ENCODE data around the gene PPP1R12A.

Gene PPP1R12A

GRCh38 chr12:79927772-79928474, 7.0 kb downstream of the PPP1R12A start:
- TF ChIP-seq, protein P1, sequence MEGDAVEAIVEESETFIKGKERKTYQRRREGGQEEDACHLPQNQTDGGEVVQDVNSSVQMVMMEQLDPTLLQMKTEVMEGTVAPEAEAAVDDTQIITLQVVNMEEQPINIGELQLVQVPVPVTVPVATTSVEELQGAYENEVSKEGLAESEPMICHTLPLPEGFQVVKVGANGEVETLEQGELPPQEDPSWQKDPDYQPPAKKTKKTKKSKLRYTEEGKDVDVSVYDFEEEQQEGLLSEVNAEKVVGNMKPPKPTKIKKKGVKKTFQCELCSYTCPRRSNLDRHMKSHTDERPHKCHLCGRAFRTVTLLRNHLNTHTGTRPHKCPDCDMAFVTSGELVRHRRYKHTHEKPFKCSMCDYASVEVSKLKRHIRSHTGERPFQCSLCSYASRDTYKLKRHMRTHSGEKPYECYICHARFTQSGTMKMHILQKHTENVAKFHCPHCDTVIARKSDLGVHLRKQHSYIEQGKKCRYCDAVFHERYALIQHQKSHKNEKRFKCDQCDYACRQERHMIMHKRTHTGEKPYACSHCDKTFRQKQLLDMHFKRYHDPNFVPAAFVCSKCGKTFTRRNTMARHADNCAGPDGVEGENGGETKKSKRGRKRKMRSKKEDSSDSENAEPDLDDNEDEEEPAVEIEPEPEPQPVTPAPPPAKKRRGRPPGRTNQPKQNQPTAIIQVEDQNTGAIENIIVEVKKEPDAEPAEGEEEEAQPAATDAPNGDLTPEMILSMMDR (IDR thresholded peaks at IDR 0.05; ENCODE audit: low read length, missing control alignments), result no peak
- no peak for DNase-seq (ENCODE audit: low read depth)
- no peak overlapping the region for H3K4me3 ChIP-seq (replicated peaks; ENCODE audit: low read depth, low read length)

DNA sequence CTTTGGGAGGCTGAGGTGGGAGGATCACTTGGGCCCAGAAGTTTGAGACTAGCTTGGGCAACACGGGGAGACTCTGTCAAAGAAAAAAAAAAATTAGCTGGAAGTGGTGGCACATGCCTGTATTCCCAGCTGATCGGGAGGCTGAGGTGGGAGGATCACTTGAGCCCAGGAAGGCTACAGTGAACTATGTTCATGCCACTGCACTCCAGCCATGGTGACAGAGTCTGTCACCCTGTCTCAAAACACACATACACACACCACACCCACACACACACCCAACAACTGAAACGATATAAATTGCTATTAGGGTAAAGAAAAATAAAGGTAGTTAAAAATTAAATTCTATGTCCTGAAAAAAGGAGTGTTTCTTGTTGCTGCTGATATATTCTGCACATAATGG, 7.9 kb downstream of the PPP1R12A start:
- TF ChIP-seq, protein P1 (IDR thresholded peaks at IDR 0.05; ENCODE audit: low read length, missing control alignments), result no peak
- no peak for DNase-seq (ENCODE audit: low read depth)
- H3K4me3 ChIP-seq (replicated peaks; ENCODE audit: low read depth, low read length), result no peak overlapping the region

DNA sequence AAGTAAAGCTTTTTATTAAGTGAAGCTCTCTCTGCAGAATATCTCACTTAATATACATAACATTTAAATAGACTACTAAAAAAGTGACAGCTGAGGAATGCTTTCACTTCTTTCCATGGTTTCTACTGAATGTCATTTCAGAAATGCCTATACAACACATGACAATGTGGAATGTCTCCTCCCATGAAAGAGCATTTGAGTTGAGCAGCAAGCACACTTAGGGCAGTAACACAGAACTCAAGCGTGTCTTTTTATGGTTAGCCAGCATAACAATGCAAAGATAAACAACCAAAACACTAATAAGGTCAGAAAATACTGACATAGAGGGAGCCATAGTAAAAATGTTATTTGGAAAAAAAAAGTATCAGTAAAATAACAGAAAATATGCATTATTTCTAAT, 9.4 kb downstream of the PPP1R12A start:
- peak; percentile 23 for DNase-seq (ENCODE audit: low read depth)
- TF ChIP-seq, protein P1 (IDR thresholded peaks at IDR 0.05; ENCODE audit: low read length, missing control alignments), result no peak
- H3K4me3 ChIP-seq (replicated peaks; ENCODE audit: low read depth, low read length), result no peak overlapping the region

GRCh38 chr12:79921786-79922185, 13.1 kb downstream of the PPP1R12A start:
- H3K4me3 ChIP-seq (replicated peaks; ENCODE audit: low read depth, low read length), result no peak overlapping the region
- no peak for DNase-seq (ENCODE audit: low read depth)
- TF ChIP-seq, protein P1 (IDR thresholded peaks at IDR 0.05; ENCODE audit: low read length, missing control alignments), result no peak

GRCh38 chr12:79920421-79921238, 14.3 kb downstream of the PPP1R12A start:
- TF ChIP-seq, protein P1 (IDR thresholded peaks at IDR 0.05; ENCODE audit: low read length, missing control alignments), result no peak
- DNase-seq (ENCODE audit: low read depth), result no peak
- no peak overlapping the region for H3K4me3 ChIP-seq (replicated peaks; ENCODE audit: low read depth, low read length)

GRCh38 chr12:79919762-79920161, 15.1 kb downstream of the PPP1R12A start:
- TF ChIP-seq, protein P1 (IDR thresholded peaks at IDR 0.05; ENCODE audit: low read length, missing control alignments), result no peak
- no peak overlapping the region for H3K4me3 ChIP-seq (replicated peaks; ENCODE audit: low read depth, low read length)
- no peak for DNase-seq (ENCODE audit: low read depth)
